ENCODE results near the gene ZNF444.

- TF ChIP-seq CTCF (conservative IDR thresholded peaks at IDR 0.05 in 1 of 2, IDR thresholded peaks at IDR 0.05 in 1 of 2; ENCODE audit: low read depth in 1 of 2, low read length in 2 of 2) (no peak), EZH2 (IDR thresholded peaks at IDR 0.05; ENCODE audit: low read length, missing control alignments) (no peak)
Measured at GRCh38 chr19:56145698-56146097, 4.6 kb downstream of the ZNF444 start.
